ENCODE data around the gene GALNT2. TPM values are rescaled to one million over a fixed set of nuclear protein-coding genes. Genes with fewer than 3 reads are reported as not detected.
A peak's percentile ranks its signal among the peaks of the same experiment; 100 is the strongest.

Gene GALNT2
- total RNA-seq, 2 donors from 2014 or later, result 47.4 to 67.3 TPM

DNA sequence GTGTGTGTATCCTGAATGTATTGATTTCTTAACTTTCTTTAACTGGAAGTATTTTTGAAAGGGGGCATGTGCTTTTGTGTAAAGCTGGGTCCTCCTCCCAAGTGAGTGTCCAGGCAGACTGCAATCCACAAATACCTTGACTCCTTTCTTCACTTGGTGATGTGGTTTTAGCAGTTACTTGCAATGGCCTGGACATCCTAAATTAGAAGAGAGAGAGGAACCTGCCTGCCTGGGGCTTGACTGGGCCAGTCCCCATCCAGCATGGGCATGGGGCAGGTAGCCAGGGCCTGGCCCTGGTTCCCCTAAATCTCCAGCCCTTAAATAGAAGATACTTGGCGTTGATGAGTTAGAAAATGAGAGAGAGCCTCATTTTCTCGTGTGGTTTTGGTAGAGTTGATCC, 199.4 kb downstream of the GALNT2 start:
- Histone ChIP-seq H3K4me3 (no peak overlapping the region), H3K9me3 (no peaks in the 10 kb centered on the region), H3K36me3 (no peaks in the 10 kb centered on the region), H3K4me1 (peaks cover 12% of the 10 kb centered on the region), H3K27me3 (no peaks in the 10 kb centered on the region), H3K9ac (ENCODE audit: low read depth in 2 of 2, low read length in 2 of 2) (no peak overlapping the region), H3K27ac (no peak overlapping the region)
- TF ChIP-seq, protein P1, sequence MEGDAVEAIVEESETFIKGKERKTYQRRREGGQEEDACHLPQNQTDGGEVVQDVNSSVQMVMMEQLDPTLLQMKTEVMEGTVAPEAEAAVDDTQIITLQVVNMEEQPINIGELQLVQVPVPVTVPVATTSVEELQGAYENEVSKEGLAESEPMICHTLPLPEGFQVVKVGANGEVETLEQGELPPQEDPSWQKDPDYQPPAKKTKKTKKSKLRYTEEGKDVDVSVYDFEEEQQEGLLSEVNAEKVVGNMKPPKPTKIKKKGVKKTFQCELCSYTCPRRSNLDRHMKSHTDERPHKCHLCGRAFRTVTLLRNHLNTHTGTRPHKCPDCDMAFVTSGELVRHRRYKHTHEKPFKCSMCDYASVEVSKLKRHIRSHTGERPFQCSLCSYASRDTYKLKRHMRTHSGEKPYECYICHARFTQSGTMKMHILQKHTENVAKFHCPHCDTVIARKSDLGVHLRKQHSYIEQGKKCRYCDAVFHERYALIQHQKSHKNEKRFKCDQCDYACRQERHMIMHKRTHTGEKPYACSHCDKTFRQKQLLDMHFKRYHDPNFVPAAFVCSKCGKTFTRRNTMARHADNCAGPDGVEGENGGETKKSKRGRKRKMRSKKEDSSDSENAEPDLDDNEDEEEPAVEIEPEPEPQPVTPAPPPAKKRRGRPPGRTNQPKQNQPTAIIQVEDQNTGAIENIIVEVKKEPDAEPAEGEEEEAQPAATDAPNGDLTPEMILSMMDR (IDR thresholded peaks at IDR 0.05), result no peak
- no peak for DNase-seq
- intact Hi-C loops (cut with DNase I), result no loop called here

DNA sequence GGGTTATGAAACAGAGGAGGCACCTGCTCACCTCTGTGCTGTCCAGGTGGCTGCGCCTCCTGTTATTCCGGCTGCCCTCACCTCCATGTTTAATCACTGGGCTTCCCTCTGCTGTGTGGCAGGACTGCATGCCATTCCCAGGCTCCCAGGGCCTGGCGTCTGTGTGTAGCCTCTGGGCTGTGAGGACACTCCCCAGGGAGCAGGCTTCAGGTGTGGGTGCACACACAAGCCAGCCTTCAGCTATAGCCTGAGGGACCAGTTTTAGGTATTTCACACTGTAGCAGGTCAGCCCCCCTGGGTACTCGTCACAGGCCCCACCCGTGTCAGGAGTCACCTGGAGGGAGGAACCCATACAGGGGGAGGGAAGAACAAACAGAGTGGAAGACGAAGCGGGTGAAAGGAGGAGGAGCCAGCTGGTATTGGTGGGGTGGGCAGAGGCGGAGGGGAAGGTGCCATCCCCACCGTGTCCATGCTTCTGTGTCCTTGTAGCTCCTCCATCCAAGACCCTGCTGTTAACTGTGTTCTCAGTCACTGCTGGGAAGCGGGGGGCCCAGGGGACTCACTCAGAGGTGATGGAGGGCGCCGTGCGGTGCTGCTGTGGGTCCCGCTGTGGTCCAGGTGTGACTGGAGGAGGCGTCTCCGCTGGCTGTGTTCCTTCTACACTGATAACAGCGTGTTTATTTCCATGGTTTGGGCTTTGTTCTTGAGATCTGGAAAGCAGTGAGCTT, 200.5 kb downstream of the GALNT2 start:
- intact Hi-C loops (cut with DNase I), result no loop called here
- Histone ChIP-seq H3K4me3 (no peak overlapping the region), H3K4me1 (peaks cover 12% of the 10 kb centered on the region), H3K9me3 (no peaks in the 10 kb centered on the region), H3K36me3 (no peaks in the 10 kb centered on the region), H3K27ac (no peak overlapping the region), H3K27me3 (no peaks in the 10 kb centered on the region), H3K9ac (ENCODE audit: low read depth in 2 of 2, low read length in 2 of 2) (no peak overlapping the region)
- TF ChIP-seq, protein P1 (IDR thresholded peaks at IDR 0.05), result no peak
- no peak for DNase-seq

DNA sequence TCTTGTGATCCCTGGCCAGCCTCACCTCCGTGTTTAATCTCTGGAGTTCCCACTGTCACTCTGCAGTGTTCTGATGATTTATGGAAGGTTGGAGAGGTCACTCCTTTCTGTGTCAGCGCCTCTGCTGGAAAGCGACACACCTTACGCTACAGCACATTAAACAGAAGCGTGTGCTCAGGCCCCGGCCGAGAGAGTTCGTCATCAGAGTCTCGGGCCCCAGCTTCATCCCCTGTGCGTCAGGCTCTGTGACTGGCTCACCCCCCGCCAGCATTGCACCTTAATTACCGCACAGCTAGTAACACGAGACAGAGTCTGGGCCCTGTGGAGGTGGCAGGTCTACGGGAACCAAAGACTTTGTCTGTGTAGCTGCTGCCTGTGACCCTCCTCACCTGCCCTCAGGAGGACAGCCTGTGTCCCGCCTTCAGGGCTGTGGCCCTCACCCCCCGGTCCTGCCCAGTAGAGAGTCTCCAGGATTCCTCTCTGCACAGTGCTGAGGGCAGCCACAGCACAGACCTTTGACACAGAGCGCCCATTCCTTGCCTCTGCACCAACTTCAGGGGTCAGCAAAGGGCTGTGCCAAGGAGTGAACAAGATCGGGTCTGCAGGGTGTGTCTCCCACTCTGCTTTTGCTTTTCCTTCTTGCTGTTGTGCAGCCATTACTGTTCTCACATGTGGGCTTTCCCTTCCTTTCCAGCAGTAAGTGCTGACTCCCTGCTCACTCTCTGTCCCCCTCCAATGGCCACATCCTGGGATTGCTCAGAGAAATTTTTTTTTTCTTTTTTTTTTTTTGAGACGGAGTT, 201.5 kb downstream of the GALNT2 start:
- Histone ChIP-seq H3K36me3 (no peaks in the 10 kb centered on the region), H3K27ac (peak overlapping the region; percentile 84), H3K4me3 (no peak overlapping the region), H3K27me3 (no peaks in the 10 kb centered on the region), H3K9me3 (no peaks in the 10 kb centered on the region), H3K4me1 (peaks cover 12% of the 10 kb centered on the region), H3K9ac (ENCODE audit: low read depth in 2 of 2, low read length in 2 of 2) (peak overlapping the region in 1 of 2 donors; percentile 70)
- TF ChIP-seq, protein P1 (IDR thresholded peaks at IDR 0.05), result peak; percentile 45
- DNase-seq, result peak; percentile 73
- intact Hi-C loops (cut with DNase I), result no loop called here

DNA sequence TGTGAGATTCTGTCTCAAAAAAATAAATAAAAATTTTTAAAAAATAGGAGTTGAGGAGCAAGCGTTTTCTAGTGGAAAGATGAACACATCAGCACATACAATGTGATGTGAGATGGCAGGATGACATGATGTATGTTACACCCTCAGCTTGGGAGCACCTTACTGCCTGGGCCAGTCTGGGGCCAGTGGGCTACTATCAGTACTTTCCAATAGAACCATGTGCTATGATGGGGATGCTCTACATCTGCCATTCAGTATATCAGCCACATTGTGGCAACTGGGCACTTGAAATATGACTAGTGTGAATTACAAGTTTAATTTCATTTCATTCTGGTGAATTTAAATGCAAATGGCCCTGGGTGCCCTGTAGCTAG, 203.1 kb downstream of the GALNT2 start:
- TF ChIP-seq, protein P1 (IDR thresholded peaks at IDR 0.05), result no peak
- Histone ChIP-seq H3K4me3 (no peak overlapping the region), H3K27me3 (no peaks in the 10 kb centered on the region), H3K9ac (ENCODE audit: low read depth in 2 of 2, low read length in 2 of 2) (no peak overlapping the region), H3K4me1 (peaks cover 12% of the 10 kb centered on the region), H3K36me3 (no peaks in the 10 kb centered on the region), H3K27ac (no peak overlapping the region), H3K9me3 (no peaks in the 10 kb centered on the region)
- DNase-seq, result no peak
- intact Hi-C loops (cut with DNase I), result no loop called here

DNA sequence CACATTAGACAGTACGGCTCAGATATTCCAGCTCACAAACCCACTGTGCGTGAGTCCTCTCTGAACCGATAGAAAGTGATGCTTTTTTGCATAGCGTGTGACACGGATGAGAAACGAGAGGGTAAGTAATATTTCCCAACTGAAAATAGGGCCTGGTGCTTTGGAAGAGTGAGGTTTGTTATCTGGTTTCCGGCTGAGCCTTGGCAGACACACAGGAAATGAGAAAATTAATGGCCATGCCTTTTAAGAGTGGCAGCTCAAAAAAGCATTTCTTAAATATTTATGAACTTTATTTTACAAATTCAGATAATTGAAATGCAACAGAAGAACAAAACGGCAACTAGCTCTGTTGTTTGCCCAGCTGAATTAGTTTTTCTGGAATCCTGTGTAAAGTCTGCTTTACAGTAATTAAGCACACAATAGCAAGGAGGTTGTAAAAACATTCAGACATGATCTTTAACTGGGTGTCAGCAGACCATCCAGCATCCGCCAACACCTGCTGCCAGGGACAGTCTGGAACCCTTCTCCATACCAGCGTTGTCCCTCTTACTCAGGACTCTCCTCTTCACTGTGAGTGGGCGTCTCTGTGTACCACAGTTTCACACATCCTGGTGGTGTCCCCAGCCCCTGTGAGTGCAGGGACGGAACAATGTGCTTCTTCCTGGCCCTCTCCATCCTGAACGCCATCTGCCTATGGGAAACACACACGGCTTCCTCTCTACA, 203.7 kb downstream of the GALNT2 start:
- TF ChIP-seq, protein P1 (IDR thresholded peaks at IDR 0.05), result no peak
- Histone ChIP-seq H3K4me1 (peaks cover 12% of the 10 kb centered on the region), H3K27ac (no peak overlapping the region), H3K9ac (ENCODE audit: low read depth in 2 of 2, low read length in 2 of 2) (no peak overlapping the region), H3K27me3 (no peaks in the 10 kb centered on the region), H3K36me3 (no peaks in the 10 kb centered on the region), H3K4me3 (no peak overlapping the region), H3K9me3 (no peaks in the 10 kb centered on the region)
- intact Hi-C loops (cut with DNase I), result no loop called here
- DNase-seq, result no peak

Measured in colonic mucosa (tissue), 4 donors.